ENCODE measurements around the gene CACNA1C.

GRCh38 chr12:2221030-2221621 lies 168.3 kb downstream of the CACNA1C start:
- TF ChIP-seq CTCF (IDR thresholded peaks at IDR 0.05; ENCODE audit: low read depth, low read length) (no peak), POLR2A (IDR thresholded peaks at IDR 0.05; ENCODE audit: extremely low read depth, insufficient read length) (no peak), MAX (IDR thresholded peaks at IDR 0.05; ENCODE audit: low read depth, low read length) (no peak), MYC (IDR thresholded peaks at IDR 0.05; ENCODE audit: low read depth, low read length) (no peak)
